Right ventricle myocardium inferior (tissue), 1 donor: ENCODE measurements around the gene SAMD4A. TPM values are rescaled to one million over a fixed set of nuclear protein-coding genes. Genes with fewer than 3 reads are reported as not detected.

Experiments
- ATAC-seq: fragments of 200-7000 bp; cut with Tn5 transposase; one replicate; pipeline ENCODE4 v1.9.1; 2020; ENCODE audit warnings: mild to moderate bottlenecking, moderate library complexity
- DNase-seq: peaks from one replicate; pipeline ENCODE4 v3.0.0; 2021; ENCODE audit errors: missing footprints
- intact Hi-C: fragments of 100-400 bp; cut with DNase I; formaldehyde crosslinking; loops from one replicate; pipeline ENCODE4 v1.11.0; 2022
- total RNA-seq: library from RNA; stranded (reverse); fragmentation: NEBNext Ultra II Directional; extraction: Animal tissue kit (Norgen Biotek cat#: 25700); gene quantifications from one replicate; pipeline ENCODE4 v1.2.1, GENCODE V29; 2021
- donor health status: DM: no; HTN: yes; CAD: no; lungs with severe emphysema.

SAMD4A gene
- total RNA-seq, 1 donor from 2014 or later = 128 TPM

GRCh38 chr14:54686871-54687749, 120.2 kb downstream of the SAMD4A start:
- peak; percentile 25 for ATAC-seq
- DNase-seq = no peak
- intact Hi-C loops = loop anchor here (2.0 to 5.0 kb wide), 2 partner anchors 35 to 86 kb away; no protein-coding TSS in a partner anchor

DNA sequence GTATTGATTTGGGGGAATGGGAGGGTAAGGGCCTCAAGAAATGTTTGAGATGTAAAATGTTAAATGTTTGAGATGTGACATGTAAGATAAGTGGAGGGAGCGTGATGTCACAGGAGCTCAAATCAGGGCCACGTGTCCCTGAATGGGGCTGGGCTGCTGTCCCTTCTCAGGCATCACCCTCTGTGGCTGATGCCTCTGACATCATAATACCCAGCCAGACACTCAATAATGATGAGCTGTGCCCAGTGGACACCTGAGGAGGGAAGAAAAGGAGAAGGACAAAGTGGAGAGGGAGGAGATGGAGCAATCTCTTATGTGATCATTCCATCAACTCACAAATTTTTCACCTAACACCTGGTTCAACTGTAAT, 120.8 kb downstream of the SAMD4A start:
- peak; percentile 29 for ATAC-seq
- intact Hi-C loops = loop anchor here (2.0 to 5.0 kb wide), 2 partner anchors 35 to 85 kb away; no protein-coding TSS in a partner anchor

DNA sequence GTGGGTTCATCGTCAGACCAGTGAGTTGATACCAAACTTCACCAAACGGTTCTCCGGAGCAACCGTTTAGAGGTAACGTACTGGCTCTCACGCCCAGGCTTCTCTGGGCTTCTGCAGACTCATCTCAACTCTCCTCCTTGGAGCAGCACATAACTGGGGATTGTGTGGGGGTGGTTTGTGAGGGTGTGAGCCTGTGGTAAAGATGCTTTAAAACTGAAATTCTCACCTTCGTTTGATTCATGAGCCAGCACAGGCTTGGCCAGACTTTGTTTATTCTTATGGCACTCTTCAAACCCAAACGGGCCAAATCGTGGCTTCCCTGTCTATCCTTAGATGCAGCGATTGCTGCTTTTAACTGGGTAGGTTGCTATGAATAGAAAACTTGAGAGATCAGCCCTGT, 121.3 kb downstream of the SAMD4A start:
- ATAC-seq (no peak), DNase-seq (no peak)
- intact Hi-C loops = loop anchor here (5.0 kb wide), 1 partner anchor 36 kb away; no protein-coding TSS in a partner anchor

More for the DNA sequence above, 120.8 kb downstream of the SAMD4A start:
- no peak for DNase-seq

GRCh38 chr14:54689928-54690327, 123.0 kb downstream of the SAMD4A start:
- ATAC-seq = no peak
- no peak for DNase-seq
- intact Hi-C loops = loop anchor here (5.0 kb wide), 2 partner anchors 37 to 38 kb away; no protein-coding TSS in a partner anchor

- intact Hi-C loops = loop anchor here (1.0 to 5.0 kb wide), 2 partner anchors 36 to 125 kb away; no protein-coding TSS in a partner anchor
- DNase-seq = no peak
- no peak for ATAC-seq
These were observed 124.0 kb downstream of the SAMD4A start for GRCh38 chr14:54690887-54691286.

DNA sequence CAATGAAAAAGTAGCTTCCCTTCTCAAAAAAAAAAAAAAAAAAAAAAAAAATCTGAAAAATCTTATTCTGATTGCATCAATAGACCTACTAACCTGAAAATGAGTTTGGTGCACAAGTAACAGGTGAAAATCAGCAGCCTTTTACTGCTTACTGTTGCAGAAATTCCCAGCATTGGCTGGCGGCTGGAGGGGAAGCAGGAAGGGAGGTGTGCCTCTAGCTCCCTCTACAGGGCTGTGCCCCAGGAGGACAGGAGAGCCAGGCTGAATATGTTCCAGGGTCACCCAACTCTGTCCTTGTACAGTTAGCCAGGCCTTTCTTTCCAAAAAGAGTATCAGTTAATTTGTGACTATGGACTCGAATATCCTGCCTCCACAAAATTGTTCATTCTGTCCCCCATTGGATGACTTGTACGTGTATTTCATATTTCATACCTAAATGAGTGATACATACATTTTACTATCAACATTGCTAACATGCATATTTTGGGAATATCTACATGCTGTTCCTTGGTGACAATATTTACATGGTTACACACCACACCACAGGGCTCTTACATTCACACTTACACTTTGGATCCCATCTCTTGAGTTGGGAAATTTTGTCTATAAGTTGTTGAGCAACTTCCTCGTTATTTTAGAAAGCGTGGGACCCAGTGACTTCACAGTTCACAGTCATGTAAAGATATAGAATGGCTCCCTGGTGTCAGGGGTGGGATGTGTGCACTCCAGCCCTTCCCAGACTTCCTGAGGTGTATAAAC, 124.8 kb downstream of the SAMD4A start:
- peak; percentile 86 for ATAC-seq
- DNase-seq = peak; percentile 82
- intact Hi-C loops = loop anchor here (1.0 to 5.0 kb wide), 2 partner anchors 36 to 125 kb away; no protein-coding TSS in a partner anchor

DNA sequence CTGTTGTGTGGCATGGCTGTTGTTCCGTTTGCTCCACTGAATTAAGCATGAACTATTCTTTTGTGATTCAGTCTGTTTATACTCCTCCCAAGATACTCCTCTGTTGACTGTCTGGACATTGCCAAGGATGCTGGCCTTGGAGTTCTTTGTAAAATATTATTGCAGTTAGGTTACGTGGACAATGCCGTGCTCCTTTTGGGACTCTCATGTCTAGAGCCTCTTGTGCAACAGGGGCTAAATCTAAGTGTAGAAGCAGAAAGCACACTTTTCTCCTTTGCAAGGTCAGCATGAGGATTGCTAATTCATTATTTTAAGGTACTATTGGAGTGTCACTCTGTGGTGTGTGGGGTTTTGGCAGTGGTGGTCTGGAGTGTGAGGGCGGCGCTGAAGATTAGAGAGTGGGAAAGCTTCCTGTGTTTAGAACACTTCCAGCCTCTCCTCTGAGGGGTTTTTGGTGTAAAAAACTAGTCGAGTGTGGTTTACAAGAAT, 125.4 kb downstream of the SAMD4A start:
- DNase-seq (no peak), ATAC-seq (no peak)
- intact Hi-C loops = loop anchor here (5.0 kb wide), 1 partner anchor 35 kb away; no protein-coding TSS in a partner anchor

DNA sequence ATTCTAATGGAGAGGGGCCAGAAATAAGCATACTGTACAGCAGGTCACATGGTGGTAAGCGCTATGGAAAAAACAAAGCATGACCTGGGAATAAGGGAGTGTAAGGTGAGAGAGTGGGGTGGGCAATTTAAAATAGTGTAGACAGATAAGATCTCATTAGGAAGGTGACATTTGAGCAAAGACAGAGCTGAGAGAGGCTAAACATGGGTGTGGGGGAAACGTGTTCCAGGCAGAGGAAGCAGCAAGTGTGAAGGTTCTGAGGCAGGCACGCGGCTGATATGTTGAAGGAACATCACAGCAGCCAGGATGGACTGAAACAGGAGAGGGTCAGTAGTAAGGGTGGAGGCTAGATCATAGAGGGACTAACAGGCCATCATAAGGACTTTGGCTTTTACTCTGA, 126.8 kb downstream of the SAMD4A start:
- intact Hi-C loops = loop anchor here (5.0 kb wide), 1 partner anchor 34 kb away; no protein-coding TSS in a partner anchor
- DNase-seq (no peak), ATAC-seq (peak; percentile 40)

DNA sequence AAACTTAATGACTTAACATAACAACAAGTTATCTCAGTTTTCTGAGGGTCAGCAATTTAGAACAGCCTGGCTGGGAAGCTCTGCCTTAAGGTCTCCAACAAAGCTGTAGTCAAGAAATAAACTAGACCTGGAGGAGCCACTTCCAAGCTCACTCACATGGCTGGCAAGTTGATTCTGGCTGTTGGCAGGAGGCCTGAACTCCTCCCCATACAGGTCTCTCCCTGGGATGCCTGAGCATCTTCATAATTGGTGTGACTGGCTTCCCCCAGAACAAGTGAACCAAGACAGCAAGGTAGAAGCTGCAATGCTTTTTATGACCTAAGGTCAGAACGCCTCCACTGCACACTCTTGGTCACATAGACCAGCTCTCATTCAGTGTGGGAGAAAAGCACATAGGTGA, 128.3 kb downstream of the SAMD4A start:
- intact Hi-C loops = no loop called here
- DNase-seq = no peak
- ATAC-seq = no peak

GRCh38 chr14:54697001-54697400, 130.1 kb downstream of the SAMD4A start:
- no peak for DNase-seq
- intact Hi-C loops = no loop called here
- no peak for ATAC-seq

DNA sequence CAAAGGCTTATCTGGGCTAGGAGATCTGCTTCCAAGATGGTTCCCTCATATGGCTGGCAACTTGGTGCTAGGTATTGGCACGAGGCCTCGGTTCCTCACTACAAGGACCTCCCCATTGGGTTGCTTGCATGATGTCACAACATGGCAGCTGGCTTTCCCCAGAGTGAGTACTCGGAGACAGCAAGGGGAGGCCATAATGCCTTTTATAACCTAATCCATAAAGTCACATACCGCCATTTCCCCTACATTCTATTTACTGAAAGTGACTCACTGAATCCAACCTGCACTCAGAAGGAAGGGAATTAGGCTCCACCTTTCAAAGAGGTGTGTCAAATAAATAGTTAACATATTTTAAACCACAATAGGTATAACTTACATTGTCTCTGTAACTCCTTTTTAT, 130.9 kb downstream of the SAMD4A start:
- intact Hi-C loops = no loop called here
- DNase-seq (no peak), ATAC-seq (no peak)

GRCh38 chr14:54698501-54698900, 131.6 kb downstream of the SAMD4A start:
- intact Hi-C loops = no loop called here
- ATAC-seq (peak; percentile 37), DNase-seq (no peak)

DNA sequence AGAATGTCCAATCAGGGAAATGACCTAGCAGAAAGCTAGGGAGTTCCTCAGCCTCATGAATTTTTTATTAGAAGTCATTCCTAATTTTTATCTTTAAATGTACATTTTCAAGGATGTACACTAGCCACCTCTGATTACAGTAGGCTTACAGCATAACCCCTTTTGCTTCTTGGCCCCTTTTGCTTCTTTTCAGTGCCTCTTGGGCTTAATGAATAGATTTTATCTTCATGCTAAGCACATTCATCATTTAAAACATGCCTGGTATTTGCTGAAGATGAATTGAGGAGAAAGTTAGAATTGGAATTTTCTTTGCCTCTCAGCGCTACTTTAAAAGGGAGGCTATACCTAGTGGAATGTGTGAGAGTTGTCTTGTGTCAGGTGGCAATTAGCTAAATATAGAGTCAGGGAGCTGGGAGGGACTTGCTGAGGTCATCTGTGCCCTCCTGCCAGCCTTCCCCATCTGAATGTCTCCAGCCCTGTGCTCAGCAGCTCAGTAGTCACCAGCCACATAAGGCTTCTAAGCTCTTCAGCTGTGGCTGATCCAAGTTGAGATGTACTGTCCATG, 132.1 kb downstream of the SAMD4A start:
- peak; percentile 89 for ATAC-seq
- intact Hi-C loops = no loop called here

GRCh38 chr14:54699735-54700134, 132.8 kb downstream of the SAMD4A start:
- ATAC-seq (no peak), DNase-seq (no peak)
- intact Hi-C loops = no loop called here

More for the DNA sequence above, 132.1 kb downstream of the SAMD4A start:
- DNase-seq = no peak

DNA sequence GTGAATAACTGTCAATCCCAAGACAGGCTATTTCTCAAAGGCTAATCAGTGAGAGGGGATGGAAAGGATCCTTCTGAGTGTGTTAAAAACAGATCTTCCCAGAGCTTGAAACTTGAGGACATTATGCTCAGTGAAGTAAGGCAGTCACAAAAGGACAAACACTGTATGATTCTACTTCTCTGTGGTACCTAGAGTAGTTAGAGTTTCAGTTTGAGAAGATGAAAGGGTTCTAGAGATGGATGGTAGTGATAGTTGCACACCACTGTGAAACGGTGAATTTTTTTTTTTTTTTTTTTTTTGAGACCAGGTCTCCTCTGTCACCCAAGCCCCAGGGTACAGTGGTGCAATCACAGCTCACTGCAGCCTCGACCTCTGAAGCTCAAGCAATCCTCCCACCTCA, 133.8 kb downstream of the SAMD4A start:
- ATAC-seq (no peak), DNase-seq (no peak)
- intact Hi-C loops = no loop called here

GRCh38 chr14:54702014-54702491, 135.1 kb downstream of the SAMD4A start:
- intact Hi-C loops = no loop called here
- DNase-seq = no peak
- no peak for ATAC-seq

GRCh38 chr14:54702492-54702891, 135.6 kb downstream of the SAMD4A start:
- DNase-seq (no peak), ATAC-seq (no peak)
- intact Hi-C loops = no loop called here

GRCh38 chr14:54703082-54703481, 136.2 kb downstream of the SAMD4A start:
- intact Hi-C loops = no loop called here
- ATAC-seq = no peak

DNA sequence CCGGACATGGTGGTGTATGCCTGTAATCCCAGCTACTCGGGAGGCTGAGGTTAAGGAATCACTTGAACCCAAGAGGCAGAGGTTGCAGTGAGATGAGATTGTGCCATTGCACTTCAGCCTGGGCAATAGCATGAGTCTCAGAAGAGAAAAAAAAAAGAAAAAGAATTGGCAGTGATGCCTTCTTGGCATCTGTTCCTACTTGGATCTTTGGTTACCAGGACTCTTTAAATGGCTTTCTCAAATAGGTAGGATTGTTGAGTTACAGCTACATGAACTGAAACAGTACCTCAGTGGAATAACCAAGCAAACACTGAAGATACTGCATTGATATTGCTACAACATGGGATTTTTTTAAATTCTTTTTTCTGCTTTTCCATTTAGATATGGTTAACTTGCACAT, 136.8 kb downstream of the SAMD4A start:
- DNase-seq (no peak), ATAC-seq (no peak)
- intact Hi-C loops = no loop called here

More at GRCh38 chr14:54703082-54703481, 136.2 kb downstream of the SAMD4A start:
- no peak for DNase-seq
